ENCODE data around the gene NDUFA1.

NDUFA1 gene

DNA sequence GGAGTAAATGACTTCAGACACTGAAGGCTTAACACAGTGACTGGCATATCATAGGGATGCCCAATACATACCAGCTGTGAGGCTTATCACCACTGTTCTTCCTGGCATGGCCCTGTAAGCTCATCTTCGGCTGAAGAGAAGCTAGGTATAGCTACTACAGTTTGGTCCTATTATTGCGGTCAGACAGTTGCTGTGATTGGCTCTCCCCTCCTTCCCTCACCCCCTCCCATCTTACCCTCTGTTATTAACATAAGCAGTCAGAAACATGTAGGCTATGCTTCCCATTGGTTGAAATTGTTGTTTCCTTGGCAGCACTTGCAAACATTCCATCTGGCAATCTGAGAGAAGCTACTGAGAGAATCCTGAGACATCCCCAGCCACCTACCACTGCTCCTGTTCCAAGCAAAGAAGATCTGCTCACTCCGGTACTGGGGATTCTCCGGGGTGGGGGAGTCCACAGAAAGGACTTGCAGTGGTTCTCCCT is 24.3 kb downstream of the NDUFA1 start, which contains the start of gene AKAP14:
Gene AKAP14, plus strand, starts transcription at position 51 of the 484 bp plus-strand sequence. CDS start 7,331 bp downstream, outside the sequence.
- H3K27ac ChIP-seq = no peak within 1 kb of the TSS
- H3K27me3 ChIP-seq (ENCODE audit: insufficient read depth, low read depth, severe bottlenecking) = peaks cover 8% of the 10 kb centered on the region
- H3K4me3 ChIP-seq (ENCODE audit: low read depth, low read length) = no peak within 1 kb of the TSS
- TF ChIP-seq, protein P1, sequence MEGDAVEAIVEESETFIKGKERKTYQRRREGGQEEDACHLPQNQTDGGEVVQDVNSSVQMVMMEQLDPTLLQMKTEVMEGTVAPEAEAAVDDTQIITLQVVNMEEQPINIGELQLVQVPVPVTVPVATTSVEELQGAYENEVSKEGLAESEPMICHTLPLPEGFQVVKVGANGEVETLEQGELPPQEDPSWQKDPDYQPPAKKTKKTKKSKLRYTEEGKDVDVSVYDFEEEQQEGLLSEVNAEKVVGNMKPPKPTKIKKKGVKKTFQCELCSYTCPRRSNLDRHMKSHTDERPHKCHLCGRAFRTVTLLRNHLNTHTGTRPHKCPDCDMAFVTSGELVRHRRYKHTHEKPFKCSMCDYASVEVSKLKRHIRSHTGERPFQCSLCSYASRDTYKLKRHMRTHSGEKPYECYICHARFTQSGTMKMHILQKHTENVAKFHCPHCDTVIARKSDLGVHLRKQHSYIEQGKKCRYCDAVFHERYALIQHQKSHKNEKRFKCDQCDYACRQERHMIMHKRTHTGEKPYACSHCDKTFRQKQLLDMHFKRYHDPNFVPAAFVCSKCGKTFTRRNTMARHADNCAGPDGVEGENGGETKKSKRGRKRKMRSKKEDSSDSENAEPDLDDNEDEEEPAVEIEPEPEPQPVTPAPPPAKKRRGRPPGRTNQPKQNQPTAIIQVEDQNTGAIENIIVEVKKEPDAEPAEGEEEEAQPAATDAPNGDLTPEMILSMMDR (IDR thresholded peaks at IDR 0.05; ENCODE audit: low read depth, low read length) = no peak
- no peaks in the 10 kb centered on the region for H3K9me3 ChIP-seq (ENCODE audit: severe bottlenecking)
- DNase-seq = no peak
- H3K36me3 ChIP-seq = no peaks in the 10 kb centered on the region

DNA sequence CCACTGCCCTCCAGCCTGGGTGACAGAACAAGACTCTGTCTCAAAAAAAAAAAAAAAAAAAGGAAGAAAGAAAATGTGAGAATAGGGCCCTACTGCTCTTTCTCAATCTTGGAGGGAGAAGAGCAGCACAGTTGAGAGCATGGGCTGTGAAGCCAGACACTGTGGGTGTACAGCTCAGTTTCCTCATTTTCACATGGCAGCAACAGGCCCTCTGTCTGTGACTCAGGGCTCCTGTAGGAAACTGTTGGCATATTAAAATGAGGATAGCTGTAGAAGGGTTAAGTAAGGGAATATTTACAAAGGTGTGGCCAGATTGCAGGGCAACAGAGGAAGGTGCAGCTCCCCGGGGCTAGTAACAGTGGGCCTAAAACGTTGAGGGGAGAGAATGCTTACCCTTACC is 27.5 kb downstream of the NDUFA1 start:
- no peaks in the 10 kb centered on the region for H3K36me3 ChIP-seq
- TF ChIP-seq, protein P1 (IDR thresholded peaks at IDR 0.05; ENCODE audit: low read depth, low read length) = no peak
- H3K27me3 ChIP-seq (ENCODE audit: insufficient read depth, low read depth, severe bottlenecking) = no peaks in the 10 kb centered on the region
- no peaks in the 10 kb centered on the region for H3K9me3 ChIP-seq (ENCODE audit: severe bottlenecking)
- DNase-seq = no peak
- no peak overlapping the region for H3K4me3 ChIP-seq (ENCODE audit: low read depth, low read length)
- no peak overlapping the region for H3K27ac ChIP-seq

DNA sequence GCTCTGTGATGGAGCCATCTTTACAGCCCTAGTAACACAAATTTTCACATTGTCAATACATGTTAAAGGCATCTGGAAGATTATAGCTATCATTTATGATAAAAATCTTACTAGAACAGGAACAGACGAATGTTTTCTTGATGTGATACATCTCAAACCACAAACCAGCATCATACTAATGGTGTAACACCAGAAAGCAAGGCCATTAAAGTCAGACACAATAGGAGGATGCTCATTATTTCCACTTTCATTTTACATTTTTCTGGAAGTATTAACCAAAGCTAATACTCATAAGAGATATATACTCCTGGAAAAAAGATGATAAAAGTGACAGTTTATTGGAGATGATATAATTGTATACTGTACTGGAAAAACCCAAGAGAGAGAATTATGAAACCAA is 29.3 kb downstream of the NDUFA1 start:
- Histone ChIP-seq H3K4me3 (ENCODE audit: low read depth, low read length) (no peak overlapping the region), H3K9me3 (ENCODE audit: severe bottlenecking) (no peaks in the 10 kb centered on the region), H3K27ac (no peak overlapping the region), H3K36me3 (no peaks in the 10 kb centered on the region), H3K27me3 (ENCODE audit: insufficient read depth, low read depth, severe bottlenecking) (no peaks in the 10 kb centered on the region)
- TF ChIP-seq, protein P1 (IDR thresholded peaks at IDR 0.05; ENCODE audit: low read depth, low read length) = no peak
- DNase-seq = no peak

GRCh38 chrX:119916310-119916709 is 44.7 kb downstream of the NDUFA1 start:
- no peak overlapping the region for H3K27ac ChIP-seq
- no peaks in the 10 kb centered on the region for H3K36me3 ChIP-seq
- H3K27me3 ChIP-seq (ENCODE audit: insufficient read depth, low read depth, severe bottlenecking) = peaks cover 6% of the 10 kb centered on the region
- TF ChIP-seq, protein P1 (IDR thresholded peaks at IDR 0.05; ENCODE audit: low read depth, low read length) = no peak
- H3K4me3 ChIP-seq (ENCODE audit: low read depth, low read length) = no peak overlapping the region
- no peak for DNase-seq
- H3K9me3 ChIP-seq (ENCODE audit: severe bottlenecking) = no peaks in the 10 kb centered on the region

GRCh38 chrX:119917877-119918276 is 46.2 kb downstream of the NDUFA1 start:
- Histone ChIP-seq H3K27ac (no peak overlapping the region), H3K36me3 (no peaks in the 10 kb centered on the region), H3K27me3 (ENCODE audit: insufficient read depth, low read depth, severe bottlenecking) (peaks cover 3% of the 10 kb centered on the region), H3K9me3 (ENCODE audit: severe bottlenecking) (no peaks in the 10 kb centered on the region), H3K4me3 (ENCODE audit: low read depth, low read length) (no peak overlapping the region)
- no peak for DNase-seq
- TF ChIP-seq, protein P1 (IDR thresholded peaks at IDR 0.05; ENCODE audit: low read depth, low read length) = no peak

Measured in WERI-Rb-1 (cell line).